ENCODE measurements around the gene PAPPA. TPM values are rescaled to one million over a fixed set of nuclear protein-coding genes. Genes with fewer than 3 reads are reported as not detected.

PAPPA gene
- total RNA-seq, 1 experiment from 2014 or later: 0.17 TPM

- H3K14ac ChIP-seq (ENCODE audit: insufficient read depth, low read length): no peak overlapping the region
- H3K56ac ChIP-seq (ENCODE audit: insufficient read length, low read depth, low read length): no peak overlapping the region
- no peak overlapping the region for H2AFZ ChIP-seq (ENCODE audit: low read length)
- no peak overlapping the region for H2AK5ac ChIP-seq (ENCODE audit: insufficient read length, low read length)
- Mint-ChIP-seq H3K4me3 (no peak overlapping the region), H3K9me3 (no peaks in the 10 kb centered on the region), H3K36me3 (ENCODE audit: insufficient read depth in 1 of 3, low read depth in 3 of 3) (no peaks in the 10 kb centered on the region), H3K27ac (no peak overlapping the region), H3K4me1 (peaks cover 12 to 14% of the 10 kb centered on the region in 2 experiments), H3K27me3 (ENCODE audit: low read depth) (peaks cover 13% of the 10 kb centered on the region)
- H2BK5ac ChIP-seq (ENCODE audit: insufficient read length, low read length): no peak overlapping the region
- H3K23me2 ChIP-seq (ENCODE audit: insufficient read length, low read depth, low read length, poor library complexity, severe bottlenecking): no peaks in the 10 kb centered on the region
- H3K27ac ChIP-seq (ENCODE audit: insufficient read length, low read depth, low read length): no peak overlapping the region
- no peaks in the 10 kb centered on the region for H3K27me3 ChIP-seq (ENCODE audit: insufficient read depth, low read length)
- DNase-seq: no peak
- H3K4me2 ChIP-seq (ENCODE audit: insufficient read depth, insufficient read length, low read length): no peak overlapping the region
- no peak for TF ChIP-seq CTCF (conservative IDR thresholded peaks at IDR 0.05)
- no peaks in the 10 kb centered on the region for H3K79me2 ChIP-seq (ENCODE audit: insufficient read depth, low read length)
- H4K20me1 ChIP-seq (ENCODE audit: control insufficient read depth, insufficient read depth, insufficient read length): peaks cover 2% of the 10 kb centered on the region
- no CpG with 5 or more reads among the region's 3 CpGs for WGBS (ENCODE audit: extremely low coverage, insufficient read length, low lambda C conversion rate)
- H4K5ac ChIP-seq (ENCODE audit: insufficient read length, low read depth, low read length): no peak overlapping the region
- H2BK15ac ChIP-seq (ENCODE audit: low read depth, low read length): no peak overlapping the region
- no peak overlapping the region for H2BK120ac ChIP-seq (ENCODE audit: low read depth, low read length, poor library complexity, severe bottlenecking)
- no peak overlapping the region for H3T11ph ChIP-seq (ENCODE audit: low read length)
- no peak overlapping the region for H3K18ac ChIP-seq (ENCODE audit: insufficient read length, low read depth, low read length)
- H2BK12ac ChIP-seq (ENCODE audit: insufficient read length, low read depth, low read length): no peak overlapping the region
- no peaks in the 10 kb centered on the region for H3K9me3 ChIP-seq (ENCODE audit: control insufficient read depth, low read depth, low read length)
- no peak overlapping the region for H3K4ac ChIP-seq (ENCODE audit: low read depth, low read length)
- H2BK20ac ChIP-seq (ENCODE audit: low read depth, low read length, poor library complexity, severe bottlenecking): no peak overlapping the region
- no peak overlapping the region for H3K23ac ChIP-seq (ENCODE audit: insufficient read length, low read depth, low read length)
- H4K8ac ChIP-seq (replicated peaks; ENCODE audit: insufficient read length, low read depth, low read length): no peak overlapping the region
- no peaks in the 10 kb centered on the region for H3K79me1 ChIP-seq (ENCODE audit: insufficient read depth, low read depth, low read length, poor library complexity, severe bottlenecking)
- H3K9ac ChIP-seq (ENCODE audit: extremely low read depth, insufficient read length, low read length): no peak overlapping the region
- H4K91ac ChIP-seq (ENCODE audit: insufficient read length, low read depth, low read length): no peak overlapping the region
- no peaks in the 10 kb centered on the region for H3K4me1 ChIP-seq (ENCODE audit: insufficient read depth, low read length)
These were observed 204.7 kb downstream of the PAPPA start for GRCh38 chr9:116358251-116358650.

Measured in H9 (cell line).